Lower lobe of right lung (tissue), 2 donors: ENCODE data around the gene C17orf113. TPM values are rescaled to one million over a fixed set of nuclear protein-coding genes. Genes with fewer than 3 reads are reported as not detected.
A peak's percentile ranks its signal among the peaks of the same experiment; 100 is the strongest.

Source experiments
- ATAC-seq, 2 donors: fragments of 200-7000 bp; cut with Tn5 transposase; one replicate each; pipeline ENCODE4 v1.9.1; 2020 to 2022; ENCODE audit warnings: mild to moderate bottlenecking in 2 of 2, moderate library complexity in 2 of 2
- DNase-seq: peaks from one replicate; pipeline ENCODE4 v3.0.0-alpha.2; 2020
- H3K27ac ChIP-seq: fragments of 200-600 bp; one replicate; pipeline ENCODE4 v1.8.0; 2022
- H3K27me3 ChIP-seq: fragments of 200-600 bp; one replicate; pipeline ENCODE4 v1.8.0; 2022; ENCODE audit warnings: low read depth
- H3K36me3 ChIP-seq: fragments of 200-600 bp; one replicate; pipeline ENCODE4 v1.8.0; 2022; ENCODE audit warnings: mild to moderate bottlenecking
- H3K4me1 ChIP-seq: fragments of 200-600 bp; one replicate; pipeline ENCODE4 v1.8.0; 2022
- H3K4me3 ChIP-seq: fragments of 200-600 bp; one replicate; pipeline ENCODE4 v1.8.0; 2022; ENCODE audit warnings: mild to moderate bottlenecking
- H3K9me3 ChIP-seq: fragments of 200-600 bp; one replicate; pipeline ENCODE4 v1.8.0; 2022
- intact Hi-C: fragments of 100-400 bp; cut with DNase I; formaldehyde crosslinking; loops from one replicate; pipeline ENCODE4 v1.11.0; 2022
- total RNA-seq: library from RNA; stranded (reverse); fragmentation: NEBNext Ultra II Directional; extraction: Animal tissue kit (Norgen Biotek cat#: 25700); gene quantifications from one replicate; pipeline ENCODE4 v1.2.1, GENCODE V29; 2021
- TF ChIP-seq, protein P1 (sequence below): fragments of 200-600 bp; IDR thresholded peaks from one replicate; pipeline ENCODE4 v1.8.0; 2022; ENCODE audit warnings: antibody characterized with exemption, mild to moderate bottlenecking
- donor health status: DM: no; HTN: yes; CAD: no; lungs with severe emphysema.

Gene C17orf113
- total RNA-seq, 1 donor from 2014 or later: 0.89 TPM

DNA sequence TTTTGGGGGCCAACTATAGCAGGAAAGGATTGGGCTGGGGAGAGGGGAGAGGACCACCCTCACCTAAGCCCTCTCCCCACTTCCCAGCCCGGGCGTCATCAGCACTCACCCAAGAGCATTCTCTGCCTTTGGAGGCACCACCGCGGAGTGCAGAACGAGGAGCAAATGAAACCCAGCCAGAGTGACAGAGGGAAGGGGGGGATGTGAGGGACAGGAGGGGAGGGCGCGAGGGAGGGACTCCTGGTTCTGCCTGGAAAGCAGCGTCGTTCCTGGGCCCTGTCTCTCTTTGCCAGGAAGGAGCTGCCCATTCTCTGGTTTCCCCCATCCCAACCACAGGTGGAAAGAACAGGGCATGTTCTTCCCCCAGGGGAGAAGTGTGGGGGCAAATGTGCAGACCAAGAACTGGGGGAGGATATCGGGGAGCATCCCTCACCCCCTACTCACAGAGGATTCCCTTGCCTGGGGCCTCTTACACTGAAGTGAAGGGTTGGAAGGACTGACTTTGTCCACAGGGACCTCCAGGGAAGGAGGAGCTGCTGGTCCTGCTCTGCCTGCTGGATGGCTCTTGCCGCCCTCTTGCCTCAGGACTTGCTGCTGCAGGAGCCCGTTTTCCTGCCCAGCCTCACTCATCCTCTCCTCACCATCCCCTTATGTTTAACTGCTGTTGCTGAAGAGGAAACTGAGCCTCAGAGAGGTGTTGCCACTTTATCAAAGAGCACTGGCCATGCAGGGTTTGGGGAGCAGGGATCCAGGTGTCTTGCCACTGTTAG, 3.5 kb upstream of the C17orf113 start:
- no peak overlapping the region for H3K27ac ChIP-seq
- intact Hi-C loops: no loop called here
- H3K36me3 ChIP-seq: no peaks in the 10 kb centered on the region
- peaks cover 16% of the 10 kb centered on the region for H3K4me1 ChIP-seq
- peaks cover 5% of the 10 kb centered on the region for H3K27me3 ChIP-seq
- no peak overlapping the region for H3K4me3 ChIP-seq
- DNase-seq (no peak), ATAC-seq (no peak)
- H3K9me3 ChIP-seq: no peaks in the 10 kb centered on the region
- TF ChIP-seq, protein P1, sequence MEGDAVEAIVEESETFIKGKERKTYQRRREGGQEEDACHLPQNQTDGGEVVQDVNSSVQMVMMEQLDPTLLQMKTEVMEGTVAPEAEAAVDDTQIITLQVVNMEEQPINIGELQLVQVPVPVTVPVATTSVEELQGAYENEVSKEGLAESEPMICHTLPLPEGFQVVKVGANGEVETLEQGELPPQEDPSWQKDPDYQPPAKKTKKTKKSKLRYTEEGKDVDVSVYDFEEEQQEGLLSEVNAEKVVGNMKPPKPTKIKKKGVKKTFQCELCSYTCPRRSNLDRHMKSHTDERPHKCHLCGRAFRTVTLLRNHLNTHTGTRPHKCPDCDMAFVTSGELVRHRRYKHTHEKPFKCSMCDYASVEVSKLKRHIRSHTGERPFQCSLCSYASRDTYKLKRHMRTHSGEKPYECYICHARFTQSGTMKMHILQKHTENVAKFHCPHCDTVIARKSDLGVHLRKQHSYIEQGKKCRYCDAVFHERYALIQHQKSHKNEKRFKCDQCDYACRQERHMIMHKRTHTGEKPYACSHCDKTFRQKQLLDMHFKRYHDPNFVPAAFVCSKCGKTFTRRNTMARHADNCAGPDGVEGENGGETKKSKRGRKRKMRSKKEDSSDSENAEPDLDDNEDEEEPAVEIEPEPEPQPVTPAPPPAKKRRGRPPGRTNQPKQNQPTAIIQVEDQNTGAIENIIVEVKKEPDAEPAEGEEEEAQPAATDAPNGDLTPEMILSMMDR: no peak

DNA sequence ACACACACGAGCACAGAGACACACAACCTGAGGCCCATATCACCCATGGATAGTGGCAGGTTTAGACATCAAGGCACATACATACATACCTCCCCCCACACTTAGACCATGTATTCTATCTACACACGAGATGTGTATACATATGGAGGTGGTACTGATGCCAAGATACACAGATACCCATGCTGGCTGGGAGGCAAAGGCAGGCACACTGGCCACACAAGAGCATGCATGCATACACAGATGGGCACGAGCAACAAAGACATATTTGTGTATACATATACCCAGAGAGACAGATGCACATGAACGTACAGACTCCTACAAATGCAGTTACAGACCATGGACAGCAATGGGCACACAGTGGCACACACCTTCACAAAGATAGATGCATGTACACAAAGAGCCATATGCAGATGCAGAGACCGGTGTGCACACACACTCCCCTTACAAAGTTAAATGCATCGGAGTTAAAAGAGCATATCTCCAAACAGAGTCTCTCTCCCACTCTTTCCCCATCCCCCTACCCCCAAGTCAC, 2.0 kb upstream of the C17orf113 start:
- Histone ChIP-seq H3K4me1 (peaks cover 16% of the 10 kb centered on the region), H3K9me3 (no peaks in the 10 kb centered on the region), H3K27ac (no peak overlapping the region), H3K27me3 (peaks cover 5% of the 10 kb centered on the region), H3K36me3 (no peaks in the 10 kb centered on the region), H3K4me3 (no peak overlapping the region)
- TF ChIP-seq, protein P1: no peak
- intact Hi-C loops: no loop called here
- no peak for ATAC-seq
- no peak for DNase-seq

DNA sequence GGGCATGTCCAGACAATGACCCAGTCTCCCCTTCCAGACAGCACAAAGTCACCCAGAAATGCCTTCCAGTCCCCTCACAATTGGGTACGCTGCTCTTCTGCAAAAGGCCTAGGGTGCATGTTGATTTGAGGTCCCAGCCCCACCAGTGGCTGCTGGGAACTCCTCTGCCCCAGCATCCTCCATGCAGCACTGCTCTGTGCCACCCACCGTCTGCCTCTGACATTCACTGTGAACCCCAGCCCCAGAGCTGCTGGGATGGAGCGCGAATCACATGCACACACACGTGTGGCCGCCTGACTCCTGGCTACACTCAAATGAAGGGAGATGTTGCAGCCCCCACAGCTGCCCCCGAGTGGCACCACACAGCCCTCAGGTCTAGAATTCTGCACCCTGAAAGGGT, 1.2 kb upstream of the C17orf113 start:
- TF ChIP-seq, protein P1: no peak
- no peak overlapping the region for H3K27ac ChIP-seq
- no peak for DNase-seq
- no peak for ATAC-seq
- no peaks in the 10 kb centered on the region for H3K36me3 ChIP-seq
- intact Hi-C loops: no loop called here
- peaks cover 5% of the 10 kb centered on the region for H3K27me3 ChIP-seq
- no peaks in the 10 kb centered on the region for H3K9me3 ChIP-seq
- peaks cover 16% of the 10 kb centered on the region for H3K4me1 ChIP-seq
- H3K4me3 ChIP-seq: no peak overlapping the region

DNA sequence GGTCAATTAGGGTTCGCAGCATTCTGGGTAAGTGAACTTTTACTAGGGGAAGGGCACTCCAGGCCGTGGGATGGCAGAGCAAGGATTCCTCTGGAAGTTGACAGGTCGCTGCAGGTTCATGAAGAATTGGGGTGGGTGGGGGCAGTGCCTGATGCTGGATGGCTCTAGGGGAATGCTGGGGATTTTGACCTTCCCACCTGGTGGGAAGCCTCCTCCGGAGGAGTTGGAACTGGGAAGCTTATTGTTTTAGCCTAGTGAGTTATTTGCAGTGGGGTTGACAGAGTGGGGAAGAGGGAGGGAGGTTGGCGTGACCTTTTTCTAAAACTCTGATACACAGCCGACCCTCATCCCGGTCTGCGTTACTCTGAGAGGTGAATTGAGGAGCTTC, 606 bp upstream of the C17orf113 start:
- ATAC-seq (no peak), DNase-seq (no peak)
- Histone ChIP-seq H3K36me3 (no peaks in the 10 kb centered on the region), H3K27ac (no peak overlapping the region), H3K27me3 (peaks cover 5% of the 10 kb centered on the region), H3K4me1 (peaks cover 16% of the 10 kb centered on the region), H3K4me3 (peak overlapping the region; percentile 73), H3K9me3 (no peaks in the 10 kb centered on the region)
- TF ChIP-seq, protein P1: no peak
- intact Hi-C loops: no loop called here

DNA sequence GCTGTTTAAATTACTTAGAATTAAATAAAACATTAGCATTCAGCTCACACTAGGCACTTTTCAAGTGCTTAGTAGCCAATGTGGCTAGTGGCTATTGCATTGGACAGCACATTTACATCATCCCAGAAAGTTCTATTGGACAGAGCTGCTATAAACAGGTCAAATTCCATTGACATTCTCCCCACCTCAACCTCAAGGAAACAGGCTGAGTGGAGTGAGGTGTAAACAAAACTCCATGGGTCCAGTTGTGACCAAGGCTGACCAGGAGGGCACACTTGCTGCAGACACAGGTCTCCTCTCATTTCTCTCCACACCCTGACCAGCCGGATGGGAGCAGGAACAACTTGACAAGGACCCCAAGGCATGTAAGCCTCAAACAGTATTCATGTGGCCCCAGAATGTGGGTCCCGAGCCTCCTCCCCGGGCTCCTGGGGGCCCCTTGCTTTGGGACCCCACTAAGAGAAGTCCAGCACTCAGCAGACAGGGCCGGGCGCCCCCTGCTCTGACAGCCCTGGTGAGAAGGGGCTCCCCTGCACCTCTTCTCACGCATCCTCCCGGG, 488 bp downstream of the C17orf113 start:
- H3K27ac ChIP-seq: peak overlapping the region; percentile 36
- H3K36me3 ChIP-seq: no peaks in the 10 kb centered on the region
- H3K9me3 ChIP-seq: no peaks in the 10 kb centered on the region
- TF ChIP-seq, protein P1: no peak
- ATAC-seq (peak; percentile 24 to 47), DNase-seq (no peak)
- H3K27me3 ChIP-seq: peaks cover 5% of the 10 kb centered on the region
- H3K4me1 ChIP-seq: peaks cover 16% of the 10 kb centered on the region
- peak overlapping the region; percentile 73 for H3K4me3 ChIP-seq
- intact Hi-C loops: no loop called here
